Measurements from ENCODE around the gene ZNF141. TPM values are rescaled to one million over a fixed set of nuclear protein-coding genes. Genes with fewer than 3 reads are reported as not detected.
"Not testable (repeated sequence)": the region's sequence is repeated elsewhere in the genome, so short reads cannot be mapped to it uniquely, and the experiment has no call there.

The ZNF141 gene
- total RNA-seq, 1 donor from 2014 or later, result 7.1 TPM

DNA sequence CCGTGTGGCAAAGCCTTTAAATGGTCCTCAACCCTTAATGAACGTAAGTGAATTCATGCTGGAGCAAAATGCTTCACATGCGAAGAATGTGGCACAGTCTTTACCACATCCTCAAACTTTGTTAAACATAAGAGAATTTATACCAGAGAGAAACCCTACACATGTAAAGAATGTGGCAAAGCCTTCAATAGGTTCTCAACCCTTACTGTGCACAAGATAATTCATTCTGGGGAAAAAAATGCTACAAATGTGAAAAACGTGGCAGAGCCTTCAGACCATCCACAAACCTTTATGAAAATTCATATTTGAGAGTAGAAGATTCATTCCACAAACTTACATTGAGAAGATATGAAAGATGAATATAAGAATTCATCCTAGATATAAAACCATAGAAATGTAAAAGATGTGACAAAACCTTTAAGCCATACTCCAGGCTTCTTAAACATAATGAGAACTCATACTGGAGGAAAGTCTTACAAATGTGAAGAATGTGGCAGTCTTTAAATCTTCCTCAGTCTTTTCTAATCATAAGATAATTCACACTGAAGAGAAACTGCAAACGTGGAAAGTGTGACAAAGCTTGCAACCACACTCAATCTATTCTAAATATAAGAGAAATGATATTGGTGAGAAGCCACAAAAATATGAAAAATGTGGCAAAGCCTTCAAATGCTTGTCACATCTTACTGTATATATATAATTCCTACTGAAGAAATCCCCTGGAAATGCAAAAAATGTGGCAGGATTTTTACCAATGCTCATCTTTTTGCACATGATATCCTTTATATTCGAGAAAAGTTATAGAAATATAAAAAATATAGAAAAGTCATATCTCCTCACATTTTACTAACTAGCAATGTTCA is 36.9 kb downstream of the ZNF141 start:
- DNase-seq (no peak), ATAC-seq (ENCODE audit: poor library complexity) (no peak)
- intact Hi-C loops (cut with DNase I), result loop anchor here (10.0 kb wide), 1 partner anchor 60 kb away; no protein-coding TSS in a partner anchor

DNA sequence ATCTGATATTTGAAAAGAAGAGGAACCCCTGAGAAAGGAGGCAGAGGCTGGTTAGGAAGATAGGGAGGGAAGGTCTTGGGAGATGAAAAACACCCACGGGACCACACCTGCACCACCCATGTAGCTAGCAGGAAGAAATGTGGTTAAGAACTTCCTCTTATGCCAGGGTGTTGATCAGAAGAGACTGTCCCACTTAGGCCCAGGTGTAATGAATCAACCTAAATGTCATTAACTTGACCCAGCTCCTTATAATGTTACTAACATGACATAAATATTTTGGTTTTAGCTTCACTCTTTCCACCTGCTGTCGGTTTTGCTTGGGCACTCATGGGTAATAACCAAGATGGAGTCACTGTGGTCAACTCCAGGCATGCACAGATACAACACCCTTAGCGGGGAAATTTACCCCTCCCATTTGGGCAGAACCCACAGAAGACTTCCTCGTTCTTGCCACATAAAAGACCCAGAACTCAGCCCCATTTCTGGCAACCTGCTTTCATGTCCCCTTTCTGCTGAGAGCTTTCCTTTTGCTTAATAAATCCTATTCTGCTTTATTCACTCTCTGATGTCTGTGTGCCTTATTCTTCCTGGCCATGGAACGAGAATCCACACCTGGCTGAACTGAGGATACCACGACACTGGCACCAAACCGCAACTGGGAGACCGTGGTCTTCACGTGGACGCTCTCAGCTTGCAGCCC is 46.8 kb downstream of the ZNF141 start:
- ATAC-seq (ENCODE audit: poor library complexity), result no peak
- no peak for DNase-seq
- intact Hi-C loops (cut with DNase I), result no loop called here

DNA sequence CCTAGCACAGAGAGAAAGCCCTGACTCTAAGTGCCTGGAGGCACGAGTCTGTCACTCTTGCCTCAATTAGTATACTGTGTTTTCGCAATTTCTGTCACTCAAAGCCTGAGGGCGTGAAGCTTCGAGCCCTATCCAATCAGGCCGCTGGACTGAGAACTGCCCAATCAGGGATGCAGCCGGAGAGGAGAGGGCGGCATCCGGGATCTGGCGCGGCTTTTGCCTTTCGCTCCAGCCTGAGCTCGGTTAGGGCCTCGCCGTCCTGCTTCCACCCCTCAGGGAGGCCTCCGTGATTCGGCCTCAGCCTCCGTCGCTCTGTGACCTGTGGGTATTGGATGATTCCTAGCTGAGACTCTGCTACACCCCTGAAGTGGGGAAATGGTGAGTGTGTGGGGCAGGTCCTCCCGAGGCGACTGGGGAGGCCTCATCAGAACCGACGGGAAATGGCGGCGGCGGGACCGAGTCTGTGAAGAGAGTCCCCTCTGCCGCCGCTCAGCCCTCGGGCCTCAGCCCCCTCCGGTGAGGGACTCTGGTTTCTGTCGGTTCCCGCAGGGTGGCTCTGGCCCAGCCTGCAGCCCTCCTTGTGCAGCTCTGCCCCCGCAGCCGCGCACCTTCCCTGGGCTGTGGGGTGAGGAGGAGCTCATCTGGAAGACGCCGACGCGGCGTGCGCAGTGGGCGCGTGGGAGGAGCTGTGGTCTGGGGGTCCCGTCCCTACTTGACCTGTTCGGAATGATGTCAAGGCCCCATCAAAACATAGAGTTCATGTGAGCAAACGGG is 48.5 kb downstream of the ZNF141 start:
- DNase-seq (no peak), ATAC-seq (ENCODE audit: poor library complexity) (no peak)
- intact Hi-C loops (cut with DNase I), result no loop called here

DNA sequence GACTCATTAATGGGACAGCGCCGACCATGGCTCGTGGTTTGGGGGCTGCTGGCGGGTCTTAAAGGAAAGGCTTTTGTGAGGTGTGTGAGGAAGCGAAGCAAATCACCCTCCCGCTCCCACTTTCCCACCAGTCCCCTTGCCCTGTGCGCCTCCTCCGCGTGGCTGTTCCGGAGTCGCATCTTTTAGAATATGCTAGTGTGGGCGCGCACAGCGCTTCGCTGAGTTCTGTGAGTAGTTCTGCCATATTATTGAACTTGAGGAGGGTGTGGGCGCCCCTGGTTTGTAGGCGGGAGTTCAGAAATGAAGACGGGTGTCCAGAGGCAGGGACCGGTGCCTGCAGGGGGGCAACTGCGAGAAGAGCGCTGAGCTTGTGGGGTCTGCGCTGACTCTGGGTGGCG is 49.1 kb downstream of the ZNF141 start:
- DNase-seq, result no peak
- intact Hi-C loops (cut with DNase I), result no loop called here

DNA sequence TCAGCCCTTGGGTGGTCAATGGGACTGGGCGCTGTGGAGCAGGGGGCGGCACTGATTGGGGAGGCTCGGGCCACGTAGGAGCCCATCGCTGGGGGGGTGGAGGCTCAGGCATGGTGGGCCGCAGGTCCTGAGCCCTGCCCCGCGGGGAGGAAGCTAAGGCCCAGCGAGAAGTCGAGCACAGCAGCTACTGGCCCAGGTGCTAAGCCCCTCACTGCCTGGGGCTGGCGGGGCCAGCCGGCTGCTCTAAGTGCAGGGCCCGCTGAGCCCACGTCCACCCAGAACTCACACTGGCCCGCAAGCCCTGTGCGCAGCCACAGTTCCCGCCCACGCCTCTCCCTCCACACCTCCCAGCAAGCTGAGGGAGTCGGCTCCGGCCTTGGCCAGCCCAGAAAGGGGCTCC is 66.4 kb downstream of the ZNF141 start:
- no peak for DNase-seq
- intact Hi-C loops (cut with DNase I), result no loop called here
- ATAC-seq (ENCODE audit: poor library complexity), result no peak

More for the DNA sequence above, 49.1 kb downstream of the ZNF141 start:
- no peak for ATAC-seq (ENCODE audit: poor library complexity)

DNA sequence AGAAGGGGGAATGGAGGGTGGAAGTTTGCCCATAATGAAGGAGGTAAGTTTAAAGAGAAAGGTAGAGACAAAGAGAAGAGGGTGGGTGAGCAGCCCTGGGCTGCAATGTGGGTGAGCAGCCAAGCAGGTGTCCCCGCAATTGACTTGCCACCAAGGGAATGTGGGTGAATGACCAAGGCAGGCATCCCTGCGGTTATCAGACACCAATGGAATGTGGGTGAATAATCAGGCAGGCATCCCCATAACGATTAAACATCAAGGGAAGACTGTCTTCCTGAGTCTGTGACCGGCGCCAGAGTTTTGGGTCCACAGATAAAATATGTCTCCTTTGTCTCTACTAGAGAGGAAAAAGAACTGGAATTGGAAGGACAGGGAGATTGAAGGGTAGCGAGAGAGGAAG is 70.7 kb downstream of the ZNF141 start:
- intact Hi-C loops (cut with DNase I), result not testable (repeated sequence)

DNA sequence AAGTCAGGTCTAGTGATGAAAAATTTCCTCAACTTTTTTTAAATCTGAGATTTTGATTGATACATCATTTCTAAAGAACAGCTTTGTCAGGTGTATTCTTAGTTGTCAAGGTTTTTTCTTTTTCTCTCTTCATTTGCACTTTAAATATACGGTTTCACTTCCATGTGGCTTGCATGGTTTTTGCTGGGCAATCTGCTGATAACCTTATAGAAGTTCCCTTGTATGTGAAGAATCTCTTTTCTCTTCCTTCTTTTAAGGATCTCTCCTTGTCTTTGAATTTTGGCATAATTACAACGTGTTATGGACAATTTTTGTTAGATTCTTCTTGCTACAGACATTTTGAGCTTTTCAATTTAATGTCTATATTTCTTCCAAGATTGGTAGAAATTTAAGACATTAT is 85.0 kb downstream of the ZNF141 start:
- intact Hi-C loops (cut with DNase I), result no loop called here
- ATAC-seq (ENCODE audit: poor library complexity), result no peak
- DNase-seq, result no peak

More for the DNA sequence above, 70.7 kb downstream of the ZNF141 start:
- not testable (repeated sequence) for ATAC-seq (ENCODE audit: poor library complexity); DNase-seq

Small RNA genes within 50 kb of the gene (microRNA-seq; reads per million reads assigned to microRNA genes)
- not detected for gene MIR571

Other genes starting within 250 kb of the ZNF141 start
- gene ZNF718, start 213.3 kb upstream of the ZNF141 start, total RNA-seq, result 5.8 TPM
- not detected for gene ZNF732, start 32.3 kb upstream of the ZNF141 start, total RNA-seq
- 11.0 TPM for gene ZNF721, start 161.3 kb downstream of the ZNF141 start, total RNA-seq
- gene PIGG, start 161.4 kb downstream of the ZNF141 start, total RNA-seq, result 18.4 TPM
- not detected for gene TMEM271, start 238.5 kb downstream of the ZNF141 start, total RNA-seq